ENCODE measurements around the gene PRTG. TPM values are rescaled to one million over a fixed set of nuclear protein-coding genes. Genes with fewer than 3 reads are reported as not detected.

The PRTG gene
- polyA plus RNA-seq, 1 donor (not counting 4 experiments of a cell fraction or from before 2014, with no cell fraction given), result not detected

DNA sequence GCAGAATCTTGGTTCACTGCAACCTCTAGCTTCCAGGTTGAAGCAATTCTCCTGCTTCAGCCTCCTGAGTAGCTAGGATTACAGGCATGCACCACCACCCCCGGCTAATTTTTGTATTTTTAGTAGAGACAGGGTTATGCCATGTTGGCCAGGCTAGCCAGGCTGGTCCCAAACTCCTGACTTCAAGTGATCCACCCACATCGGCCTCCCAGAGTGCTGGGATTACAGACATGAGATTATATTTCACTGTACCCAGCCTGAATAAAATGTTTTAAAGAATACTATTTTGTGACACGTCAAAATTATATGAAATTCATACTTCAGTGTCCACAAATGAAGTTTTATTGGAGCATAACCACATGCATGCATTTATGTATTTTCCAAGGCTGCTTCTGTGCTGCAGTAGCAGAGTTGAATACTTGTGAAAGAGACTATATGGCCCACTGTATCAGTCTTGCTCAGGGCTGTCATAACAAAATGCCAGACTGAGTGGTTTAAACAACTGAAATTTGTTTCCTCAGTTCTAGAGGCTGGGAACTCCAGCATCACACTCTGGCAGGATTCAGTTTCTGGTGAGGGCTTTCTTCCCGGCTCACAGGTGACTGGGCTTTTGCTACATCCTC is 77.2 kb downstream of the PRTG start:
- no peaks in the 10 kb centered on the region for H3K79me2 ChIP-seq (ENCODE audit: control insufficient read depth, insufficient read depth, low read length)
- dilution Hi-C loops (cut with MboI; ENCODE audit: extremely low pct_ligation_motif_present, low sequenced_read_pairs), result no loop called here
- no peaks in the 10 kb centered on the region for H3K9me3 ChIP-seq (ENCODE audit: control insufficient read depth, low read depth, low read length)
- DNase-seq (ENCODE audit: low read depth, low spot score) (no peak), FAIRE-seq (no peak)
- no peaks in the 10 kb centered on the region for H3K4me1 ChIP-seq (ENCODE audit: control insufficient read depth, extremely low read depth, insufficient read depth, low read length)
- H3K4me3 ChIP-seq (ENCODE audit: control insufficient read depth in 2 of 3, extremely low read depth in 1 of 3, insufficient read depth in 2 of 3, low read depth in 1 of 3, low read length in 3 of 3), result no peak overlapping the region
- H2AFZ ChIP-seq (ENCODE audit: control insufficient read depth, low read length), result no peak overlapping the region
- no peak overlapping the region for H3K4me2 ChIP-seq (ENCODE audit: control insufficient read depth, extremely low read depth, insufficient read depth, low read depth, low read length)
- no peaks in the 10 kb centered on the region for H3K27me3 ChIP-seq (ENCODE audit: control insufficient read depth, extremely low read depth, insufficient read depth, low read length)
- no peaks in the 10 kb centered on the region for H4K20me1 ChIP-seq (ENCODE audit: control insufficient read depth, extremely low read depth, insufficient read depth, low read length)
- no peak overlapping the region for H3K27ac ChIP-seq (ENCODE audit: control insufficient read depth, insufficient read depth, low read length)
- no peaks in the 10 kb centered on the region for H3K36me3 ChIP-seq (ENCODE audit: control insufficient read depth in 2 of 2, extremely low read depth in 1 of 2, insufficient read depth in 2 of 2, low read length in 2 of 2)
- no peak overlapping the region for H3K9ac ChIP-seq (ENCODE audit: control insufficient read depth, extremely low read depth, insufficient read depth, low read length)
- TF ChIP-seq, protein P1, sequence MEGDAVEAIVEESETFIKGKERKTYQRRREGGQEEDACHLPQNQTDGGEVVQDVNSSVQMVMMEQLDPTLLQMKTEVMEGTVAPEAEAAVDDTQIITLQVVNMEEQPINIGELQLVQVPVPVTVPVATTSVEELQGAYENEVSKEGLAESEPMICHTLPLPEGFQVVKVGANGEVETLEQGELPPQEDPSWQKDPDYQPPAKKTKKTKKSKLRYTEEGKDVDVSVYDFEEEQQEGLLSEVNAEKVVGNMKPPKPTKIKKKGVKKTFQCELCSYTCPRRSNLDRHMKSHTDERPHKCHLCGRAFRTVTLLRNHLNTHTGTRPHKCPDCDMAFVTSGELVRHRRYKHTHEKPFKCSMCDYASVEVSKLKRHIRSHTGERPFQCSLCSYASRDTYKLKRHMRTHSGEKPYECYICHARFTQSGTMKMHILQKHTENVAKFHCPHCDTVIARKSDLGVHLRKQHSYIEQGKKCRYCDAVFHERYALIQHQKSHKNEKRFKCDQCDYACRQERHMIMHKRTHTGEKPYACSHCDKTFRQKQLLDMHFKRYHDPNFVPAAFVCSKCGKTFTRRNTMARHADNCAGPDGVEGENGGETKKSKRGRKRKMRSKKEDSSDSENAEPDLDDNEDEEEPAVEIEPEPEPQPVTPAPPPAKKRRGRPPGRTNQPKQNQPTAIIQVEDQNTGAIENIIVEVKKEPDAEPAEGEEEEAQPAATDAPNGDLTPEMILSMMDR (optimal IDR thresholded peaks at IDR 0.05 in 1 of 3, IDR thresholded peaks at IDR 0.05 in 1 of 3, conservative IDR thresholded peaks at IDR 0.05 in 1 of 3; ENCODE audit: extremely low read depth in 1 of 3, insufficient read depth in 2 of 3, low read length in 3 of 3), result no peak
- no peak for TF ChIP-seq EZH2 (IDR thresholded peaks at IDR 0.05; ENCODE audit: low read length)
- no peaks in the 10 kb centered on the region for H3K9me1 ChIP-seq (ENCODE audit: control insufficient read depth, extremely low read depth, insufficient read depth, low read length)

- dilution Hi-C loops (cut with MboI; ENCODE audit: extremely low pct_ligation_motif_present, low sequenced_read_pairs), result no loop called here
- H3K27me3 ChIP-seq (ENCODE audit: control insufficient read depth, extremely low read depth, insufficient read depth, low read length), result no peaks in the 10 kb centered on the region
- no peak overlapping the region for H3K27ac ChIP-seq (ENCODE audit: control insufficient read depth, insufficient read depth, low read length)
- H3K9me1 ChIP-seq (ENCODE audit: control insufficient read depth, extremely low read depth, insufficient read depth, low read length), result no peaks in the 10 kb centered on the region
- no peak overlapping the region for H3K4me2 ChIP-seq (ENCODE audit: control insufficient read depth, extremely low read depth, insufficient read depth, low read depth, low read length)
- no peaks in the 10 kb centered on the region for H3K79me2 ChIP-seq (ENCODE audit: control insufficient read depth, insufficient read depth, low read length)
- no peak for DNase-seq (ENCODE audit: low read depth, low spot score)
- no peak overlapping the region for H3K4me3 ChIP-seq (ENCODE audit: control insufficient read depth in 2 of 3, extremely low read depth in 1 of 3, insufficient read depth in 2 of 3, low read depth in 1 of 3, low read length in 3 of 3)
- no peak overlapping the region for H2AFZ ChIP-seq (ENCODE audit: control insufficient read depth, low read length)
- H3K36me3 ChIP-seq (ENCODE audit: control insufficient read depth in 2 of 2, extremely low read depth in 1 of 2, insufficient read depth in 2 of 2, low read length in 2 of 2), result no peaks in the 10 kb centered on the region
- no peak for FAIRE-seq
- TF ChIP-seq EZH2 (IDR thresholded peaks at IDR 0.05; ENCODE audit: low read length), result no peak
- TF ChIP-seq, protein P1 (optimal IDR thresholded peaks at IDR 0.05 in 1 of 3, IDR thresholded peaks at IDR 0.05 in 1 of 3, conservative IDR thresholded peaks at IDR 0.05 in 1 of 3; ENCODE audit: extremely low read depth in 1 of 3, insufficient read depth in 2 of 3, low read length in 3 of 3), result no peak
- no peaks in the 10 kb centered on the region for H4K20me1 ChIP-seq (ENCODE audit: control insufficient read depth, extremely low read depth, insufficient read depth, low read length)
- H3K9ac ChIP-seq (ENCODE audit: control insufficient read depth, extremely low read depth, insufficient read depth, low read length), result no peak overlapping the region
- no peaks in the 10 kb centered on the region for H3K4me1 ChIP-seq (ENCODE audit: control insufficient read depth, extremely low read depth, insufficient read depth, low read length)
- H3K9me3 ChIP-seq (ENCODE audit: control insufficient read depth, low read depth, low read length), result no peaks in the 10 kb centered on the region
These were observed 81.5 kb downstream of the PRTG start for GRCh38 chr15:55661428-55661827.
